CD14-positive monocyte (primary cell): ENCODE data around the gene UVRAG. TPM values are rescaled to one million over a fixed set of nuclear protein-coding genes. Genes with fewer than 3 reads are reported as not detected.

Source experiments
- DNase-seq, 3 donors: peaks; one replicate each; pipeline ENCODE4 v3.0.0-alpha.2; 2011 to 2022
- H2AFZ ChIP-seq: 2 replicates; pipeline ENCODE4 v1.6.0; 2012; ENCODE audit warnings: mild to moderate bottlenecking, low read depth, low read length, inconsistent platforms; ENCODE audit not compliant: insufficient read depth, poor library complexity, severe bottlenecking
- H3K27ac ChIP-seq, 2 donors: 1 replicate in 1 of 2; 2 replicates in 1 of 2; pipeline ENCODE4 v1.5.1; 2012 to 2013; ENCODE audit warnings: low read length in 2 of 2, control low read depth in 1 of 2, inconsistent platforms in 1 of 2, low read depth in 1 of 2, mild to moderate bottlenecking in 1 of 2
- H3K27me3 ChIP-seq, 2 donors: one replicate each; pipeline versions ENCODE4 v1.6.0 to v1.6.1; 2011 to 2013; ENCODE audit warnings: low read length in 2 of 2; ENCODE audit not compliant: control insufficient read depth in 2 of 2, insufficient read depth in 2 of 2
- H3K36me3 ChIP-seq, 2 donors: replicated peaks in 1 of 2; 1 replicate in 1 of 2; 2 replicates in 1 of 2; pipeline versions ENCODE4 v1.5.1 to v1.6.1; 2012 to 2013; ENCODE audit warnings: low read length in 2 of 2, control low read depth in 1 of 2, inconsistent platforms in 1 of 2, mild to moderate bottlenecking in 1 of 2; ENCODE audit not compliant: insufficient read depth in 2 of 2, control insufficient read depth in 1 of 2
- H3K4me1 ChIP-seq, 2 donors: 1 replicate in 1 of 2; 2 replicates in 1 of 2; pipeline versions ENCODE4 v1.5.1 to v1.6.1; 2012 to 2013; ENCODE audit warnings: low read length in 2 of 2, control low read depth in 1 of 2, inconsistent platforms in 1 of 2, mild to moderate bottlenecking in 1 of 2, moderate library complexity in 1 of 2; ENCODE audit not compliant: insufficient read depth in 2 of 2, control insufficient read depth in 1 of 2
- H3K4me2 ChIP-seq: replicated peaks from 2 replicates; pipeline ENCODE3; 2012; ENCODE audit warnings: low read length, moderate library complexity, mild to moderate bottlenecking; ENCODE audit not compliant: poor library complexity, severe bottlenecking; ENCODE audit errors: extremely low read depth
- H3K4me3 ChIP-seq, 3 experiments: fragments of 200-600 bp in 1 of 3; sonication (generic) in 1 of 3; replicated peaks in 1 of 3; 1 replicate in 2 of 3; 2 replicates in 1 of 3; pipeline ENCODE4 v1.5.1; 2011 to 2013; ENCODE audit warnings: low read length in 3 of 3, mild to moderate bottlenecking in 3 of 3, control low read depth in 2 of 3, low read depth in 2 of 3, inconsistent platforms in 1 of 3, moderate library complexity in 1 of 3
- H3K79me2 ChIP-seq: 2 replicates; pipeline ENCODE4 v1.6.0; 2012; ENCODE audit warnings: mild to moderate bottlenecking, control low read depth, inconsistent platforms, low read length, moderate library complexity; ENCODE audit not compliant: insufficient read depth
- H3K9ac ChIP-seq: 2 replicates; pipeline ENCODE4 v1.6.0; 2017; ENCODE audit warnings: low read length, mild to moderate bottlenecking; ENCODE audit not compliant: insufficient read depth, poor library complexity, severe bottlenecking
- H3K9me3 ChIP-seq, 2 donors: replicated peaks in 1 of 2; 1 replicate in 1 of 2; 2 replicates in 1 of 2; pipeline versions ENCODE4 v1.5.1 to v1.6.1; 2012 to 2013; ENCODE audit warnings: low read length in 2 of 2, control low read depth in 1 of 2; ENCODE audit not compliant: control insufficient read depth in 1 of 2, insufficient read depth in 1 of 2
- H4K20me1 ChIP-seq: 2 replicates; pipeline ENCODE4 v1.6.0; 2012; ENCODE audit warnings: mild to moderate bottlenecking, low read length, control low read depth, moderate library complexity; ENCODE audit not compliant: insufficient read depth
- H3K27ac Mint-ChIP-seq, 7 donors: one replicate each; pipeline ENCODE4 v1.8.0; 2020; ENCODE audit warnings: mild to moderate bottlenecking in 7 of 7, mixed read lengths in 7 of 7, moderate library complexity in 6 of 7, inconsistent platforms in 2 of 7
- H3K27me3 Mint-ChIP-seq, 3 donors: one replicate each; pipeline ENCODE4 v1.8.0; 2021 to 2022; ENCODE audit warnings: low read depth in 3 of 3, mild to moderate bottlenecking in 3 of 3, mixed read lengths in 3 of 3, moderate library complexity in 3 of 3, inconsistent platforms in 1 of 3
- H3K36me3 Mint-ChIP-seq, 2 donors: one replicate each; pipeline ENCODE4 v1.8.0; 2020; ENCODE audit warnings: mixed read lengths in 2 of 2, inconsistent platforms in 1 of 2, mild to moderate bottlenecking in 1 of 2
- H3K4me1 Mint-ChIP-seq: one replicate; pipeline ENCODE4 v1.8.0; 2020; ENCODE audit warnings: mild to moderate bottlenecking, mixed read lengths
- H3K4me3 Mint-ChIP-seq, 2 donors: one replicate each; pipeline ENCODE4 v1.8.0; 2020; ENCODE audit warnings: mild to moderate bottlenecking in 2 of 2, mixed read lengths in 2 of 2, moderate library complexity in 1 of 2
- H3K9me3 Mint-ChIP-seq, 7 donors: one replicate each; pipeline ENCODE4 v1.8.0; 2020 to 2022; ENCODE audit warnings: mixed read lengths in 7 of 7, mild to moderate bottlenecking in 6 of 7, moderate library complexity in 6 of 7, inconsistent platforms in 2 of 7
- CTCF ChIP-seq: fragments of 200-600 bp; IDR thresholded peaks from one replicate; pipeline ENCODE4 v1.8.0; 2022; ENCODE audit warnings: antibody characterized with exemption, mild to moderate bottlenecking
- WGBS: methylation state at CpG from one replicate; pipeline ENCODE4 v1.1.5; 2013; ENCODE audit warnings: missing lambda C conversion rate; ENCODE audit not compliant: insufficient coverage; 5-methylcytosine and 5-hydroxymethylcytosine counted together
- intact Hi-C, 2 donors: fragments of 100-400 bp; cut with micrococcal nuclease; formaldehyde crosslinking; loops; one replicate each; pipeline versions ENCODE4 v1.15.0 to v1.15.1; 2023
- polyA plus RNA-seq, 3 donors: library from polyadenylated mRNA; depleted of rRNA in 1 of 3; unstranded in 2 of 3; stranded (reverse) in 1 of 3; fragments of 300-500 nt in 2 of 3; fragments of >200 nt in 1 of 3; fragmentation: Illumina TruSeq in 2 of 3; gene quantifications; 1 replicate in 2 of 3; 2 replicates in 1 of 3; pipeline ENCODE4 v1.2.3, GENCODE V29; 2012 to 2021

UVRAG gene
- polyA plus RNA-seq, 3 donors = 13.7 to 20.5 (median 20.0) TPM

GRCh38 chr11:76104285-76104684 is 289.3 kb downstream of the UVRAG start:
- Mint-ChIP-seq H3K36me3 (peaks cover 2 to 10% of the 10 kb centered on the region in 2 donors), H3K27me3 (no peaks in the 10 kb centered on the region), H3K4me1 (no peaks in the 10 kb centered on the region), H3K27ac (no peak overlapping the region), H3K4me3 (no peak overlapping the region), H3K9me3 (no peaks in the 10 kb centered on the region)
- DNase-seq = no peak
- no peak for TF ChIP-seq CTCF
- peaks cover 43% of the 10 kb centered on the region for H4K20me1 ChIP-seq
- no peaks in the 10 kb centered on the region for H3K27me3 ChIP-seq
- no peak overlapping the region for H3K27ac ChIP-seq
- H3K4me3 ChIP-seq = no peak overlapping the region
- H3K9me3 ChIP-seq = no peaks in the 10 kb centered on the region
- intact Hi-C loops = no loop called here
- no peak overlapping the region for H3K4me2 ChIP-seq
- no peak overlapping the region for H2AFZ ChIP-seq
- H3K79me2 ChIP-seq = peaks cover 4% of the 10 kb centered on the region
- H3K36me3 ChIP-seq = no peaks in the 10 kb centered on the region
- no peaks in the 10 kb centered on the region for H3K4me1 ChIP-seq
- WGBS = 100% methylated on average over 1 of the region's 7 CpGs
- no peak overlapping the region for H3K9ac ChIP-seq

- no peak for DNase-seq
- Histone ChIP-seq H3K9me3 (no peaks in the 10 kb centered on the region), H3K9ac (no peak overlapping the region), H3K4me1 (no peaks in the 10 kb centered on the region), H3K79me2 (peaks cover 3% of the 10 kb centered on the region), H4K20me1 (peaks cover 37% of the 10 kb centered on the region), H3K4me2 (no peak overlapping the region), H3K27me3 (no peaks in the 10 kb centered on the region), H3K4me3 (no peak overlapping the region), H3K27ac (no peak overlapping the region), H3K36me3 (no peaks in the 10 kb centered on the region), H2AFZ (no peak overlapping the region)
- H3K4me3 Mint-ChIP-seq = no peak overlapping the region
- no peaks in the 10 kb centered on the region for H3K4me1 Mint-ChIP-seq
- H3K27me3 Mint-ChIP-seq = no peaks in the 10 kb centered on the region
- intact Hi-C loops = no loop called here
- H3K9me3 Mint-ChIP-seq = no peaks in the 10 kb centered on the region
- no CpG with 5 or more reads among the region's 1 CpG for WGBS
- TF ChIP-seq CTCF = no peak
- H3K36me3 Mint-ChIP-seq = peaks cover 7 to 11% of the 10 kb centered on the region in 2 donors
- no peak overlapping the region for H3K27ac Mint-ChIP-seq
Observed at GRCh38 chr11:76105637-76106036, 290.6 kb downstream of the UVRAG start.
